Activated CD4-positive, alpha-beta T cell treated with anti-CD3 and anti-CD28 coated beads, Interleukin-2, amount 10 ng/mL, durations not matched to agents 24 days and 14 days (primary cell): ENCODE results near the gene NAP1L1. TPM values are rescaled to one million over a fixed set of nuclear protein-coding genes. Genes with fewer than 3 reads are reported as not detected.

ENCODE experiments used
- DNase-seq: peaks from one replicate; pipeline ENCODE4 v3.0.0; 2022
- H3K27ac Mint-ChIP-seq: one replicate; pipeline ENCODE4 v1.8.0; 2022; ENCODE audit warnings: mild to moderate bottlenecking, mixed read lengths
- H3K27me3 Mint-ChIP-seq: one replicate; pipeline ENCODE4 v1.8.0; 2022; ENCODE audit warnings: mixed read lengths
- H3K36me3 Mint-ChIP-seq: one replicate; pipeline ENCODE4 v1.8.0; 2022; ENCODE audit warnings: low read depth, mild to moderate bottlenecking, mixed read lengths
- H3K4me1 Mint-ChIP-seq: one replicate; pipeline ENCODE4 v1.8.0; 2021; ENCODE audit warnings: mixed read lengths
- H3K4me3 Mint-ChIP-seq: one replicate; pipeline ENCODE4 v1.8.0; 2022; ENCODE audit warnings: mild to moderate bottlenecking, moderate library complexity, mixed read lengths
- H3K9me3 Mint-ChIP-seq: one replicate; pipeline ENCODE4 v1.8.0; 2021; ENCODE audit warnings: mixed read lengths
- intact Hi-C: fragments of 100-400 bp; cut with micrococcal nuclease; formaldehyde crosslinking; loops from one replicate; pipeline ENCODE4 v1.15.1; 2023
- total RNA-seq: library from RNA; stranded (reverse); gene quantifications from 2 replicates; pipeline ENCODE4 v1.2.3, GENCODE V29; 2022

Gene NAP1L1
- total RNA-seq, 1 donor from 2014 or later: 652 TPM

- no peaks in the 10 kb centered on the region for H3K36me3 Mint-ChIP-seq
- no peak for DNase-seq
- no peak overlapping the region for H3K27ac Mint-ChIP-seq
- peaks cover 19% of the 10 kb centered on the region for H3K4me1 Mint-ChIP-seq
- no peak overlapping the region for H3K4me3 Mint-ChIP-seq
- intact Hi-C loops: no loop called here
- H3K27me3 Mint-ChIP-seq: no peaks in the 10 kb centered on the region
- no peaks in the 10 kb centered on the region for H3K9me3 Mint-ChIP-seq
Measured at GRCh38 chr12:76013603-76014002, 70.9 kb downstream of the NAP1L1 start.

- no peak for DNase-seq
- Mint-ChIP-seq H3K36me3 (no peaks in the 10 kb centered on the region), H3K27me3 (no peaks in the 10 kb centered on the region), H3K27ac (no peak overlapping the region), H3K4me1 (peaks cover 13% of the 10 kb centered on the region), H3K4me3 (no peak overlapping the region), H3K9me3 (no peaks in the 10 kb centered on the region)
- intact Hi-C loops: no loop called here
Measured at GRCh38 chr12:76012644-76013043, 71.8 kb downstream of the NAP1L1 start.

DNA sequence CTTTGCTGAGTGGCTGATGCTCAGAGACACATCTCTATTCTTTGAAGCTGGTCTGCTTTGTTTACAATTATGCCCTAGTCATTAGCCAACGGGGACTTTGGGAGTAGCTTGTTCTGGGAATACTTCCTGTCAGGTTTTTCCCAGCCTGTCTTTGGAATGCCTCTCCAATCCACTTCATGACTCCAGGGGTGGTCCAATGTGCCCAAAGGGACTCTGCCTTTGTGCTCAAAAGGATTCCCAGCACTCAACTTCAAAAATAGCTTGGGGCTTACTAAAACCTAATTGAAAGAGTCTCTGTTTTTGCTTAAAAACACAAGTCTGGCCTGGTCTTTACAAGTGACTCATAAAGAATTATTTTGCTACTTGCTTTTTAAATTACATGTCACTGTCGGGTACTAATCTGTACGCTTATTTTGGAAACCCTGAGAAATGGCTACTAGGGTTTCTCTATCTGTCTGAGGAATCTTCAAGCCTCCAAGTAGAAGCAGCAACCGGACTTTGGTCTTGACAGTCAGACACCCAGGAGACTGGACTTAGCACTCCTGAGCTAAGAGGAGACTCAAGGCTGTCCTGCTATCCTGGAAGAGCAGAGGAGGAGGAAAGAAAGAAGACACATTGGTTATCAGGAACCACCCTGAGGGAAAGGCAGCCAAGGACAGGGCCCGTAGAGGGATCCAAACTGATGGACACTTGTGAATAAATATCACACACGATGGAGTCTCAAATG lies 73.6 kb downstream of the NAP1L1 start:
- Mint-ChIP-seq H3K9me3 (no peaks in the 10 kb centered on the region), H3K27me3 (no peaks in the 10 kb centered on the region), H3K27ac (no peak overlapping the region), H3K4me3 (no peak overlapping the region), H3K4me1 (peaks cover 8% of the 10 kb centered on the region), H3K36me3 (no peaks in the 10 kb centered on the region)
- intact Hi-C loops: no loop called here
- no peak for DNase-seq

DNA sequence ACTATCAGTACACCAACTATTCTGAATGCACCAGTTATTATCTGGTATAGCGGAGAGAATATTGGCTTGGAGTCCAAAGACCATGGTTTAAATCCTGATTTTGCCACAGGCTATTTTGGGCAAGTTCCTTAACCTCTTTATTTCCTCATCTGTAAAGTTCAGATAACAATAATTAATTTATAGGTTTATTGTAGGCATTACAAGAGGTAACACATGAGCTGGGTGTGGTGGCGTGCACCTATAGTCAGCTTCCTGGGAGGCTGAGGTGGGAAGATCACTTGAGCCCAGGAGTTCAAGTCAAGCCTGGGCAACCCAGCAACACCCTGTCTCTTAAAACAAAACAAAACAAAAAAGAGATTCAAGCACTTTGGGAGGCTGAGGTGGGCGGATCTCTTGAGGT lies 76.1 kb downstream of the NAP1L1 start:
- no peak overlapping the region for H3K4me3 Mint-ChIP-seq
- intact Hi-C loops: no loop called here
- no peaks in the 10 kb centered on the region for H3K27me3 Mint-ChIP-seq
- no peak for DNase-seq
- peaks cover 8% of the 10 kb centered on the region for H3K9me3 Mint-ChIP-seq
- H3K4me1 Mint-ChIP-seq: no peaks in the 10 kb centered on the region
- H3K36me3 Mint-ChIP-seq: peaks cover 6% of the 10 kb centered on the region
- H3K27ac Mint-ChIP-seq: no peak overlapping the region

DNA sequence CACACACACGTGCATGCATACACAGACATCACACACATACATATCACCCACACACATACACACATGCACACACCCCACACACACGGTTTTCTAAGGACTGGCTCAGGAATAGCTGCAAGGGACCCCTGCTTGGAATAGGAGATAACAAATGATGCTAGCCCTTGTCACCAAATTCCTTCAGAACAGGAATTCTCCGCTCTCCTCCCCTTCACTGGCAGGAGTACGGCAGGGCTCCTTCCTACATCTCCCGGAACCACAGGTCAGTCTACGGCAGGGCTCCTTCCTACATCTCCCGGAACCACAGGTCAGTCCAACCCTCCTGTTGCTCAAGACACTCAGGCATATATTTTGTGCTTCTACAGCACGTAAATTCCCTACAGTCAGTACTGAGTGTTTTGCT lies 76.8 kb downstream of the NAP1L1 start:
- Mint-ChIP-seq H3K9me3 (peaks cover 8% of the 10 kb centered on the region), H3K27ac (no peak overlapping the region), H3K4me1 (no peaks in the 10 kb centered on the region), H3K4me3 (no peak overlapping the region), H3K36me3 (peaks cover 6% of the 10 kb centered on the region), H3K27me3 (no peaks in the 10 kb centered on the region)
- no peak for DNase-seq
- intact Hi-C loops: no loop called here

GRCh38 chr12:76006028-76006925 lies 78.2 kb downstream of the NAP1L1 start:
- Mint-ChIP-seq H3K36me3 (peaks cover 6% of the 10 kb centered on the region), H3K4me3 (no peak overlapping the region), H3K27me3 (no peaks in the 10 kb centered on the region), H3K9me3 (peaks cover 8% of the 10 kb centered on the region), H3K27ac (no peak overlapping the region), H3K4me1 (no peaks in the 10 kb centered on the region)
- intact Hi-C loops: no loop called here
- DNase-seq: no peak

GRCh38 chr12:76003355-76003638 lies 81.2 kb downstream of the NAP1L1 start:
- Mint-ChIP-seq H3K27me3 (no peaks in the 10 kb centered on the region), H3K4me3 (no peak overlapping the region), H3K36me3 (peaks cover 6% of the 10 kb centered on the region), H3K9me3 (peaks cover 13% of the 10 kb centered on the region), H3K27ac (no peak overlapping the region), H3K4me1 (peaks cover 5% of the 10 kb centered on the region)
- intact Hi-C loops: no loop called here
- no peak for DNase-seq

- intact Hi-C loops: no loop called here
- no peak overlapping the region for H3K27ac Mint-ChIP-seq
- peaks cover 5% of the 10 kb centered on the region for H3K4me1 Mint-ChIP-seq
- peaks cover 6% of the 10 kb centered on the region for H3K36me3 Mint-ChIP-seq
- no peak overlapping the region for H3K4me3 Mint-ChIP-seq
- no peak for DNase-seq
- peaks cover 13% of the 10 kb centered on the region for H3K9me3 Mint-ChIP-seq
- H3K27me3 Mint-ChIP-seq: no peaks in the 10 kb centered on the region
Measured at GRCh38 chr12:76002598-76003354, 81.7 kb downstream of the NAP1L1 start.

DNA sequence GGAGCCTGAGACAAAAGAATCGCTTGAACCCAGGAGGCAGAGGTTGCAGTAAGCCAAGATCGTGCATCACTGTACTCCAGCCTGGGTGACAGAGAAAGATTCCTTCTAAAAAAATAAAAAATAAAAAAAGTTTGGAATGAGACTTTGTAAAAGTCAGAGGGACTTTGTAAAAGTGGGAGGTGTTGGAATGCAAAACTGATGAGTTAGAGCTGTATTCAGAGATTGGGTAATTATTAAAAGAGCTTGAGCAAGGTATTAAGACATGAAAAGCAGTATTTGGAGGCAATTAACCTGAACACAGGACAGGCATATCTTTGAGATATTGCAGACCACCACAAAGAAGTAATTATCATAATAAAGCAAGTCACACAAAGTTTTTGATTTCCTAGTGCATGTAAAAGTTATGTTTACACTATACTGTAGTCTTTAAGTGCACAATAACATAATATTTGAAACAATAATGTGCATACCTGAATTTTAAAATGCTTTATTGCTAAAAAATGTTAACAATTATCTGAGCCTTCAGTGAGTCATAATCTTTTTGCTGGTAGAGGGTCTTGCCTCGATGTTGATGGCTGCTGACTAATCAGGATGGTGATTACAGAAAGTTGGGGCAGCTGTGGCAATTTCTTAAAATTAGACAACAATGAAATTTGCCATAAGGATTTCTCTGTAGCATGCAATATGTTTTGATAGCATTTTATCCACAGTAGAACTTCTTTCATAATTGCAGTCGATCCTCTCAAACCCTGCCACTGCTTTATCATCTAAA lies 86.0 kb downstream of the NAP1L1 start:
- Mint-ChIP-seq H3K27me3 (no peaks in the 10 kb centered on the region), H3K36me3 (no peaks in the 10 kb centered on the region), H3K4me3 (no peak overlapping the region), H3K9me3 (peaks cover 5% of the 10 kb centered on the region), H3K4me1 (peaks cover 23% of the 10 kb centered on the region), H3K27ac (no peak overlapping the region)
- DNase-seq: no peak
- intact Hi-C loops: no loop called here

GRCh38 chr12:75997658-75998057 lies 86.8 kb downstream of the NAP1L1 start:
- no peaks in the 10 kb centered on the region for H3K36me3 Mint-ChIP-seq
- H3K27ac Mint-ChIP-seq: no peak overlapping the region
- no peak overlapping the region for H3K4me3 Mint-ChIP-seq

DNA sequence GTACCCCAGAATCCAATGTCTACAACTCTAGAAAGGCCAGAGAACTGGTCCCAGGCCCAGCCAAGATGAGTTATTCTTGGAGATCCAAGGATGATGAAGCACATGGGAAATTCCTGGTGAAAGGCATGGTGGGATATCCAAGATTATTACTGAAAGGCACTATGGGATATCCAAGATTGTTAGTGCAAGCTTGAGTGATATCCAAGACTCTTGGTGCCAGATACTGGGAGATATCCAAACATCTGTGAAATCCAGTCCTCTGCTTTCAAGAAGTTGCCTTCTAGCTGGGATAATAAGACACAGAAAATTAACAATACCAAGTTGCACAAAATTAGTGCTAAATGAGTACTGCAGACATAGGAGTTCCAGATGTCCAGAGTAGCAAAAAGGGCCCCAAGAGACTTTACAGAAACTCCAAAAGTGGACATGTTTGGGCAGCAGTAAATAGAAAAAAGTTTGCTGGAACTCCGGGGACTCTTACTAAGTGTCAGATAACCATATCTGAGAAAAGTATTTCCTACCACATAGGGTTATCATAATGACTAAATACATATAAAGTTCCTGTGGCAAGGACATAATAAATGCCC lies 87.5 kb downstream of the NAP1L1 start:
- no peak for DNase-seq
- H3K9me3 Mint-ChIP-seq: peaks cover 5% of the 10 kb centered on the region
- intact Hi-C loops: no loop called here
- H3K4me3 Mint-ChIP-seq: no peak overlapping the region
- H3K4me1 Mint-ChIP-seq: peaks cover 28% of the 10 kb centered on the region
- H3K27ac Mint-ChIP-seq: no peak overlapping the region
- H3K36me3 Mint-ChIP-seq: no peaks in the 10 kb centered on the region
- H3K27me3 Mint-ChIP-seq: no peaks in the 10 kb centered on the region

More at GRCh38 chr12:75997658-75998057, 86.8 kb downstream of the NAP1L1 start:
- intact Hi-C loops: no loop called here
- Mint-ChIP-seq H3K9me3 (peaks cover 5% of the 10 kb centered on the region), H3K4me1 (peaks cover 26% of the 10 kb centered on the region), H3K27me3 (no peaks in the 10 kb centered on the region)
- DNase-seq: no peak

DNA sequence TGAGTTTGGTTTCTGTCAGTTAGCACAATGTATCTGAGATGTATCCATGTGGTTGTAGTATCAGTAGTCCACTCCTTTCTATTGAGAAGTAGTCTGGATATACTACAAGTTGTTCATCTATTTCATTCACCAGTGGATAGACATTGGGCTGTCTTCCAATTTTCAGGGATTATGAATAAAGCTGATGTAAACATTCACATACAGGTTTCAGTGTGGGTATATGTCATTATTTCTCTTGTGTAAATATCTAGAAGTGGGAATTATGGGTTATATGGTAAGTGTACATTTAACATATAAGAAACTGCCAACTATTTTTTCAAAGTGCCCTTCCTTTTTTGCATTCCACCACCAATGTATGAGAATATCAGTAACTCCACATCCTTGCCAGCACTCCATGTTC lies 88.8 kb downstream of the NAP1L1 start:
- H3K9me3 Mint-ChIP-seq: peaks cover 4% of the 10 kb centered on the region
- H3K27ac Mint-ChIP-seq: peak overlapping the region; percentile 12
- no peak for DNase-seq
- peaks cover 28% of the 10 kb centered on the region for H3K4me1 Mint-ChIP-seq
- H3K4me3 Mint-ChIP-seq: no peak overlapping the region
- H3K36me3 Mint-ChIP-seq: no peaks in the 10 kb centered on the region
- no peaks in the 10 kb centered on the region for H3K27me3 Mint-ChIP-seq
- intact Hi-C loops: no loop called here

DNA sequence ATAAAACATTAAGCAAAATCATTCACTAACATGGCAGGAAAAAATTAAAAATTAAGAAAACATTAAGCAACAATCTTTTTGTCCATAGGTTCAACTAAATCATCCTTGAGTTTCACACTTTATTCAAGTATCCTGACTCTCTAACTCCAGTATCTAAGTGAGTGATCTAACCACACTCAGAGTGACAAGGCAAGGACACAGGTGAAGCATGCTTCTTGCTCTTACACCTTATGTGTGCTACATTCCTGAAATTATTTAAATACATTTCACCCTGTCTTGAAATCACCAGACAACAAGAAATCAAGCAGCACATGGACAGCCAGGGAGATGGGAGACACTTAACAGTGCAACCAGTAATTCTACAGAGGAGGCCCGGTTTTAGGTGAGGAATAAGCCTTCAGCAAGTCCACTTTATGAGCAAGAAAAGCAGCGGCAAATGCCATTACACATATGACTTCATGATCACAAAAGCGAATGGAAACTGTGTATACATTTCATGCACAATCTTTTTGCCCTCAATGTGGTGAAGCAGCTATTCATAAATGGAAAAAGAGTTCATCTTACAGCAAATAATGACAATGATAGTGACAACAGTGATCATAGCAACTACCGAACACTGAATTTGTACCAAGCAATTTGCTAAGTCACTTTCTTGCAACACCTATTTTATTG lies 90.3 kb downstream of the NAP1L1 start:
- peak; percentile 71 for DNase-seq
- Mint-ChIP-seq H3K27ac (peak overlapping the region; percentile 90), H3K9me3 (peaks cover 7% of the 10 kb centered on the region), H3K36me3 (no peaks in the 10 kb centered on the region), H3K27me3 (no peaks in the 10 kb centered on the region), H3K4me1 (peaks cover 24% of the 10 kb centered on the region), H3K4me3 (peak overlapping the region; percentile 4)
- intact Hi-C loops: loop anchor here (1.0 kb wide), 5 partner anchors 8 to 60 kb away; no protein-coding TSS in a partner anchor
